IMR-90 (cell line): ENCODE results near the gene ZNF385C. TPM values are rescaled to one million over a fixed set of nuclear protein-coding genes. Genes with fewer than 3 reads are reported as not detected.

Experiments
- ATAC-seq: fragments of 200-7000 bp; cut with Tn5 transposase; 2 replicates; pipeline ENCODE4 v1.9.1; 2020; ENCODE audit warnings: low read depth, mild to moderate bottlenecking, moderate library complexity
- BruUV-seq: library from RNA; stranded (reverse); fragments of 400-500 nt; replicated peaks from 2 replicates; lab custom pipeline; 2021; lab: Mats Ljungman, UMichigan
- CTCF ChIA-PET: fragments of 300-600 bp; formaldehyde crosslinking; extraction: SDS; loops from one replicate; lab custom pipeline; 2021; ENCODE audit warnings: antibody characterized with exemption; lab: Yijun Ruan, JAX
- POLR2A ChIA-PET: fragments of 300-600 bp; sonication (Branson Sonifier 250); formaldehyde crosslinking; loops from one replicate; lab custom pipeline; 2022; ENCODE audit warnings: antibody characterized with exemption; ENCODE audit not compliant: unreplicated experiment; lab: Charles Lee
- DNase-seq: peaks from one replicate; pipeline ENCODE4 v3.0.0; 2013
- H2AFZ ChIP-seq: replicated peaks from 2 replicates; pipeline ENCODE3; 2013; ENCODE audit warnings: low read length, mild to moderate bottlenecking; ENCODE audit not compliant: poor library complexity
- H2AK5ac ChIP-seq: 2 replicates; pipeline ENCODE4 v1.6.1; 2013; ENCODE audit warnings: low read depth, low read length, inconsistent platforms
- H2AK9ac ChIP-seq: replicated peaks from 2 replicates; pipeline ENCODE3; 2013; ENCODE audit warnings: mild to moderate bottlenecking, low read depth, low read length, moderate library complexity; ENCODE audit not compliant: poor library complexity
- H2BK120ac ChIP-seq: 2 replicates; pipeline ENCODE4 v1.6.1; 2013; ENCODE audit warnings: low read depth, low read length, inconsistent platforms
- H2BK15ac ChIP-seq: 3 replicates; pipeline ENCODE4 v1.6.1; 2013; ENCODE audit warnings: low read depth, low read length, inconsistent platforms
- H2BK20ac ChIP-seq: 2 replicates; pipeline ENCODE4 v1.6.1; 2013; ENCODE audit warnings: low read depth, mild to moderate bottlenecking, inconsistent platforms, low read length, moderate library complexity
- H2BK5ac ChIP-seq: 2 replicates; pipeline ENCODE4 v1.6.1; 2013; ENCODE audit warnings: mild to moderate bottlenecking, low read depth, low read length, inconsistent platforms; ENCODE audit not compliant: poor library complexity, severe bottlenecking
- H3K14ac ChIP-seq: replicated peaks from 2 replicates; pipeline ENCODE4 v1.6.1; 2013; ENCODE audit warnings: low read depth, low read length, inconsistent platforms
- H3K18ac ChIP-seq: 2 replicates; pipeline ENCODE4 v1.6.1; 2013; ENCODE audit warnings: low read depth, low read length, control low read depth
- H3K23ac ChIP-seq: 2 replicates; pipeline ENCODE4 v1.6.1; 2013; ENCODE audit warnings: low read depth, low read length, inconsistent platforms
- H3K27ac ChIP-seq: 2 replicates; pipeline ENCODE4 v1.5.1; 2013; ENCODE audit warnings: mild to moderate bottlenecking, control low read depth, low read length; ENCODE audit not compliant: insufficient read depth
- H3K27me3 ChIP-seq: 2 replicates; pipeline ENCODE4 v1.6.1; 2013; ENCODE audit warnings: low read length; ENCODE audit not compliant: control insufficient read depth, insufficient read depth
- H3K36me3 ChIP-seq: 2 replicates; pipeline ENCODE4 v1.6.1; 2013; ENCODE audit warnings: low read length, mixed read lengths; ENCODE audit not compliant: control insufficient read depth, insufficient read depth
- H3K4ac ChIP-seq: 2 replicates; pipeline ENCODE4 v1.6.1; 2013; ENCODE audit warnings: low read depth, low read length, inconsistent platforms
- H3K4me1 ChIP-seq: 2 replicates; pipeline ENCODE4 v1.6.1; 2013; ENCODE audit warnings: low read length, mixed read lengths; ENCODE audit not compliant: control insufficient read depth, insufficient read depth
- H3K4me2 ChIP-seq: 2 replicates; pipeline ENCODE4 v1.6.1; 2013; ENCODE audit warnings: low read depth, mild to moderate bottlenecking, control low read depth, low read length, moderate library complexity
- H3K4me3 ChIP-seq: 2 replicates; pipeline ENCODE4 v1.5.1; 2013; ENCODE audit warnings: low read depth, mild to moderate bottlenecking, control low read depth, low read length, moderate library complexity; ENCODE audit not compliant: insufficient read depth
- H3K56ac ChIP-seq: 2 replicates; pipeline ENCODE4 v1.6.1; 2013; ENCODE audit warnings: low read length, inconsistent platforms; ENCODE audit not compliant: insufficient read depth; ENCODE audit errors: extremely low read depth
- H3K79me1 ChIP-seq, 2 experiments: 2 replicates each; pipeline ENCODE4 v1.6.1; 2013; ENCODE audit warnings: low read length in 2 of 2, inconsistent platforms in 1 of 2, low read depth in 1 of 2
- H3K9ac ChIP-seq: 2 replicates; pipeline ENCODE4 v1.6.1; 2013; ENCODE audit warnings: low read depth, low read length, control low read depth
- H3K9me1 ChIP-seq: 2 replicates; pipeline ENCODE4 v1.6.1; 2013; ENCODE audit warnings: low read length, inconsistent platforms; ENCODE audit not compliant: insufficient read depth
- H3K9me3 ChIP-seq: 2 replicates; pipeline ENCODE4 v1.6.1; 2013; ENCODE audit warnings: low read length; ENCODE audit not compliant: control insufficient read depth, insufficient read depth
- H4K20me1 ChIP-seq: 2 replicates; pipeline ENCODE4 v1.6.1; 2013; ENCODE audit warnings: low read length, inconsistent platforms; ENCODE audit not compliant: insufficient read depth
- H4K5ac ChIP-seq: 2 replicates; pipeline ENCODE4 v1.6.1; 2013; ENCODE audit warnings: mild to moderate bottlenecking, low read depth, low read length, control low read depth
- H4K8ac ChIP-seq, 2 experiments: 2 replicates each; pipeline ENCODE4 v1.6.1; 2013; ENCODE audit warnings: low read depth in 2 of 2, low read length in 2 of 2, control low read depth in 1 of 2, inconsistent platforms in 1 of 2
- H4K91ac ChIP-seq: 2 replicates; pipeline ENCODE4 v1.6.1; 2013; ENCODE audit warnings: low read depth, low read length, inconsistent platforms; ENCODE audit not compliant: insufficient read depth
- BHLHE40 ChIP-seq: fragments of 150-350 bp; IDR thresholded peaks from 2 replicates; pipeline ENCODE4 v1.6.1; 2016; ENCODE audit warnings: mild to moderate bottlenecking, low read depth, low read length
- CEBPB ChIP-seq: IDR thresholded peaks from 2 replicates; pipeline ENCODE4 v1.6.1; 2012; ENCODE audit warnings: low read depth, low read length, improper control_type of control experiment
- CHD1 ChIP-seq: IDR thresholded peaks from 2 replicates; pipeline ENCODE4 v1.6.1; 2012; ENCODE audit warnings: low read depth, low read length, improper control_type of control experiment
- FOS ChIP-seq: fragments of 150-350 bp; IDR thresholded peaks from 2 replicates; pipeline ENCODE4 v1.6.1; 2016; ENCODE audit warnings: low read depth, low read length
- MAFK ChIP-seq: IDR thresholded peaks from 2 replicates; pipeline ENCODE4 v1.6.1; 2012; ENCODE audit warnings: low read depth, low read length, improper control_type of control experiment
- MAZ ChIP-seq: IDR thresholded peaks from 2 replicates; pipeline ENCODE4 v1.6.1; 2012; ENCODE audit warnings: low read depth, mild to moderate bottlenecking, low read length, improper control_type of control experiment, moderate library complexity, borderline replicate concordance
- MXI1 ChIP-seq: IDR thresholded peaks from 2 replicates; pipeline ENCODE4 v1.6.1; 2012; ENCODE audit warnings: low read depth, mild to moderate bottlenecking, low read length, moderate library complexity, borderline replicate concordance
- NFE2L2 ChIP-seq: fragments of 150-350 bp; IDR thresholded peaks from 2 replicates; pipeline ENCODE4 v1.6.1; 2016; ENCODE audit warnings: low read depth, mild to moderate bottlenecking, low read length
- POLR2A ChIP-seq: IDR thresholded peaks from 2 replicates; pipeline ENCODE4 v1.6.1; 2012; ENCODE audit warnings: mild to moderate bottlenecking, low read depth, low read length
- RAD21 ChIP-seq: IDR thresholded peaks from 2 replicates; pipeline ENCODE4 v1.6.1; 2012; ENCODE audit warnings: low read length, improper control_type of control experiment
- RCOR1 ChIP-seq: IDR thresholded peaks from 2 replicates; pipeline ENCODE4 v1.6.1; 2012; ENCODE audit warnings: mild to moderate bottlenecking, low read length, improper control_type of control experiment; ENCODE audit not compliant: insufficient replicate concordance
- RFX5 ChIP-seq: IDR thresholded peaks from 2 replicates; pipeline ENCODE4 v1.8.0; 2012; ENCODE audit warnings: low read depth, mild to moderate bottlenecking, low read length, moderate library complexity
- SMC3 ChIP-seq: fragments of 150-350 bp; IDR thresholded peaks from 2 replicates; pipeline ENCODE4 v1.6.1; 2016; ENCODE audit warnings: low read depth, mild to moderate bottlenecking, antibody characterized with exemption, low read length, moderate library complexity
- WGBS, 2 experiments: methylation state at CpG; one replicate each; pipeline versions ENCODE4 v1.1.5 to v1.1.7; 2013; ENCODE audit warnings: missing lambda C conversion rate in 2 of 2; ENCODE audit not compliant: insufficient read length in 1 of 2; ENCODE audit errors: extremely low coverage in 2 of 2; 5-methylcytosine and 5-hydroxymethylcytosine counted together
- dilution Hi-C: fragments of 300-500 bp; cut with HindIII; formaldehyde crosslinking; loops from one replicate; pipeline ENCODE4 v1.14.3; 2018; ENCODE audit warnings: low sequenced_read_pairs; ENCODE audit not compliant: unreplicated experiment
- in situ Hi-C: fragments of 300-500 bp; cut with MboI; formaldehyde crosslinking; loops from 3 replicates; pipeline ENCODE4 v1.14.3; 2019; ENCODE audit warnings: low sequenced_read_pairs, inconsistent platforms, mixed read lengths
- intact Hi-C: fragments of 100-400 bp; cut with micrococcal nuclease; formaldehyde crosslinking; loops from 2 replicates; pipeline ENCODE4 v1.10.0; 2022
- polyA plus RNA-seq, 3 experiments: library from polyadenylated mRNA; depleted of rRNA; stranded (reverse); fragments of >200 nt; gene quantifications; 2 replicates each; pipeline ENCODE4 v1.2.3, GENCODE V29; 2012; ENCODE audit warnings: low replicate concordance in 1 of 3
- total RNA-seq: library from RNA; depleted of rRNA; stranded (reverse); fragments of >200 nt; gene quantifications from 2 replicates; pipeline ENCODE4 v1.2.3, GENCODE V29; 2012
- TF ChIP-seq, protein P1 (sequence below): conservative IDR thresholded peaks from 2 replicates; pipeline ENCODE4 v1.5.1; 2012; ENCODE audit warnings: mild to moderate bottlenecking, low read depth, low read length, improper control_type of control experiment
- TF ChIP-seq, protein P2 (sequence below): fragments of 150-350 bp; IDR thresholded peaks from 2 replicates; pipeline ENCODE4 v1.6.1; 2017; ENCODE audit warnings: mild to moderate bottlenecking, antibody characterized with exemption, low read length, low read depth
- TF ChIP-seq, protein P3 (sequence below): fragments of 150-350 bp; IDR thresholded peaks from 2 replicates; pipeline ENCODE4 v1.6.1; 2016; ENCODE audit warnings: low read depth, mild to moderate bottlenecking, low read length, moderate library complexity, borderline replicate concordance

ZNF385C gene
- total and polyA plus RNA-seq, 2 of the 4 experiments (the other 2 are of a cell fraction) = not detected

DNA sequence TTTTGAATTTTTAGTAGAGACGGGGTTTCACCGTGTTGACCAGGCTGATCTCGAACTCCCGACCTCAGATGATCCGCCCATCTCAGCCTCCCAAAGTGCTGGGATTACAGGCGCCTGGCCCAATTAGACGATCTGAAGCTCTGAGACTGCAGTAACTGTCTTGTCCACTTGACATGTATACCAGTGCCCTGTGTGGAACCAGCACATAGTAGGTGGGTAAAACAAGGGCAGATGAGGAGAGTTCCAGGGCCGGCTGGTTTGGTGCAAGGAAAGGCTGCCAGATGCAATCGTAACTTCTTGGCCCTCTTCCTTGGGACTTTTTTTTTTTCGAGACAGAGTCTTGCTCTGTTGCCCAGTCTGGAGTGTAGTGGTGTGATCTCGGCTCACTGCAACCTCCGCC, 50.9 kb downstream of the ZNF385C start:
- Histone ChIP-seq H3K79me1 (no peaks in the 10 kb centered on the region), H3K4me3 (no peak overlapping the region), H2AK5ac (no peak overlapping the region), H2AK9ac (no peak overlapping the region), H2BK120ac (no peak overlapping the region), H3K4me2 (no peak overlapping the region), H3K56ac (no peak overlapping the region), H3K18ac (no peak overlapping the region), H4K91ac (no peak overlapping the region), H3K27ac (no peak overlapping the region), H3K9ac (no peak overlapping the region), H2BK15ac (no peak overlapping the region), H3K4me1 (0 out of 2 replicates have a peak, but pooled peaks cover 1% of the 10 kb centered on the region), H2AFZ (no peak overlapping the region), H3K14ac (no peak overlapping the region), H3K36me3 (no peaks in the 10 kb centered on the region), H3K4ac (no peak overlapping the region), H4K8ac (no peak overlapping the region), H2BK20ac (no peak overlapping the region), H3K9me1 (no peaks in the 10 kb centered on the region), H2BK5ac (no peak overlapping the region), H4K5ac (no peak overlapping the region), H4K20me1 (no peaks in the 10 kb centered on the region), H3K23ac (no peak overlapping the region), H3K9me3 (no peaks in the 10 kb centered on the region), H3K27me3 (peaks cover 40% of the 10 kb centered on the region)
- in situ Hi-C loops (no loop called here), intact Hi-C loops (no loop called here), dilution Hi-C loops (no loop called here)
- TF ChIP-seq POLR2A (no peak), RCOR1 (no peak), CEBPB (no peak), MAFK (no peak), RFX5 (no peak), BHLHE40 (no peak), RAD21 (no peak), MXI1 (no peak), MAZ (no peak), FOS (no peak), SMC3 (no peak), NFE2L2 (no peak), CHD1 (no peak)
- TF ChIP-seq, protein P1, sequence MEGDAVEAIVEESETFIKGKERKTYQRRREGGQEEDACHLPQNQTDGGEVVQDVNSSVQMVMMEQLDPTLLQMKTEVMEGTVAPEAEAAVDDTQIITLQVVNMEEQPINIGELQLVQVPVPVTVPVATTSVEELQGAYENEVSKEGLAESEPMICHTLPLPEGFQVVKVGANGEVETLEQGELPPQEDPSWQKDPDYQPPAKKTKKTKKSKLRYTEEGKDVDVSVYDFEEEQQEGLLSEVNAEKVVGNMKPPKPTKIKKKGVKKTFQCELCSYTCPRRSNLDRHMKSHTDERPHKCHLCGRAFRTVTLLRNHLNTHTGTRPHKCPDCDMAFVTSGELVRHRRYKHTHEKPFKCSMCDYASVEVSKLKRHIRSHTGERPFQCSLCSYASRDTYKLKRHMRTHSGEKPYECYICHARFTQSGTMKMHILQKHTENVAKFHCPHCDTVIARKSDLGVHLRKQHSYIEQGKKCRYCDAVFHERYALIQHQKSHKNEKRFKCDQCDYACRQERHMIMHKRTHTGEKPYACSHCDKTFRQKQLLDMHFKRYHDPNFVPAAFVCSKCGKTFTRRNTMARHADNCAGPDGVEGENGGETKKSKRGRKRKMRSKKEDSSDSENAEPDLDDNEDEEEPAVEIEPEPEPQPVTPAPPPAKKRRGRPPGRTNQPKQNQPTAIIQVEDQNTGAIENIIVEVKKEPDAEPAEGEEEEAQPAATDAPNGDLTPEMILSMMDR = no peak
- TF ChIP-seq, protein P2, sequence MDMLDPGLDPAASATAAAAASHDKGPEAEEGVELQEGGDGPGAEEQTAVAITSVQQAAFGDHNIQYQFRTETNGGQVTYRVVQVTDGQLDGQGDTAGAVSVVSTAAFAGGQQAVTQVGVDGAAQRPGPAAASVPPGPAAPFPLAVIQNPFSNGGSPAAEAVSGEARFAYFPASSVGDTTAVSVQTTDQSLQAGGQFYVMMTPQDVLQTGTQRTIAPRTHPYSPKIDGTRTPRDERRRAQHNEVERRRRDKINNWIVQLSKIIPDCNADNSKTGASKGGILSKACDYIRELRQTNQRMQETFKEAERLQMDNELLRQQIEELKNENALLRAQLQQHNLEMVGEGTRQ = no peak
- TF ChIP-seq, protein P3, sequence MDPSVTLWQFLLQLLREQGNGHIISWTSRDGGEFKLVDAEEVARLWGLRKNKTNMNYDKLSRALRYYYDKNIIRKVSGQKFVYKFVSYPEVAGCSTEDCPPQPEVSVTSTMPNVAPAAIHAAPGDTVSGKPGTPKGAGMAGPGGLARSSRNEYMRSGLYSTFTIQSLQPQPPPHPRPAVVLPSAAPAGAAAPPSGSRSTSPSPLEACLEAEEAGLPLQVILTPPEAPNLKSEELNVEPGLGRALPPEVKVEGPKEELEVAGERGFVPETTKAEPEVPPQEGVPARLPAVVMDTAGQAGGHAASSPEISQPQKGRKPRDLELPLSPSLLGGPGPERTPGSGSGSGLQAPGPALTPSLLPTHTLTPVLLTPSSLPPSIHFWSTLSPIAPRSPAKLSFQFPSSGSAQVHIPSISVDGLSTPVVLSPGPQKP = no peak
- WGBS, 2 experiments = 74% methylated on average over 9 of the region's 12 CpGs; no CpG with 5 or more reads in 1 of the 2 experiments
- ChIA-PET POLR2A (no interaction called here), CTCF (no interaction called here)
- ATAC-seq (no peak), DNase-seq (no peak)
- no TSS peak for BruUV-seq
